T-helper 2 cell (primary cell): Measurements from ENCODE around the gene CNTN1.
"Not testable (repeated sequence)": the region's sequence is repeated elsewhere in the genome, so short reads cannot be mapped to it uniquely, and the experiment has no call there.

Source experiments
- DNase-seq, 5 experiments: peaks; one replicate each; pipeline versions ENCODE4 v3.0.0 to v3.0.0-alpha.2; 2012 to 2022

CNTN1 gene

GRCh38 chr12:41053046-41053445 is 360.8 kb downstream of the CNTN1 start:
- DNase-seq = no peak

DNA sequence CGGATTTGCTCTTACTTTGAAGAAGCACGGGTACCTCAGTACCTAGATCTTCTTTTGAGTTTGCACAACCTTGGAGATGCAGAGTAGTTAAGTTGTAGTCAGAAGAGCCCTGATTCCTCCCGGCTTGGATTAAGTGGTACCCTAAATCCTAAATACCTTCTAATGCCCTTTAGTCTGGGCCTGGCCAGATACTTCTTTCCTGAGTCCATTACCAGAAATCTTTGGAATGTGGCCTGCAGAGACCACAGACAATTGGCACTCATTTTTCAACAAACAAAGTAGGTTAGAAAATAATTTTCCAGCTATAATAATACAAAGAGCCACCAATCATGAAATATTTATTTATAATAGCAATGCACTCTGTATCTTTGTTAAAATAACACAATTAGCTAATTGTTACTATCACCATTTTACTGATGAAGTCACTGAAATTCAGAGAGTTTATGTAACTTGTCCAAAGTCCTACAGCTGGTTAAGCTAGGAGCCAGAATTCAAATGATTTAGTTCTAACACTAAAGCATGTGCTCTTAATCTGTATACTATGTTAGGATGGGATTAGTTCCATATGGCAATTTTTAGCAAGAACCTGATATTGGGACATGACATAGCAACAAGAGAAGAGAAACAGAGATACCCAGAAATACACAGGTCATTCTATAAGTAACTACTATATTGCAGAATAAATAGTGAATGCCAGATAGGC is 363.8 kb downstream of the CNTN1 start:
- DNase-seq = no peak

GRCh38 chr12:41058266-41058665 is 366.0 kb downstream of the CNTN1 start:
- no peak for DNase-seq

- no peak for DNase-seq
Observed at GRCh38 chr12:41061192-41061591, 369.0 kb downstream of the CNTN1 start.

- DNase-seq = no peak
Observed at GRCh38 chr12:41064411-41064810, 372.2 kb downstream of the CNTN1 start.

DNA sequence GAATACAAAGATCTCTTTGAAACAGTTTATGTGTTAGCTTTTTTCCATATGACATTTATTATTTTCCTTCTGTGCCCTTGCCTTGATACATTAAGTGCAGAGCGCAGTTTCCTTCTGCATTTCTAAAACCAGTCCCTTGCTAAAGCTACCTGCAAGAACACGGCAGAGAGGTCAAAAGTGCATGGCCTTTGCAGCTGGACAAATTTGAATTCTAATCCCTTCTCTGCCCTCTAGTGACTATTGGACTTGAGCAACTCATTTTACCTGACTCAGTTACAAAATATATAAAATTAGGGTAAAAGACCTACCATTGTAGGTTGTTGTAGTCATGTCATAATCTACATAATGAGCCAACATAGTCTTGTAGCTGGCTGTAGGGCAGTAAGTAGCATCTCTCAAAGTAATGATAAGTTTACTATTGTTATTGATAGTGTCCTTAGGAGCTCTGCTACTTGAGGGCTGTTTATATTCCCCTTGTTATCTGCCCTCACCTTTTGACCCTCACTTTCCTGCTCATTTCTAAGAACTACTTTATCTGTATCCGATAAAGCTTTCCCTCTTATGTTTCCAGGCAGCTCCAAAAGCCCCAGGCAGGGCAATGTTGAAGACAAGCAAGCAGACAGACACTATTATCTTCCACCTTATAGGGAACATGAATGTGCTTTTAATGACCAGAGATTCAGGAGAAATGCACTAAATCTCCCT is 375.9 kb downstream of the CNTN1 start:
- DNase-seq = no peak

- DNase-seq = no peak
Observed at GRCh38 chr12:41073633-41074472, 381.6 kb downstream of the CNTN1 start.

DNA sequence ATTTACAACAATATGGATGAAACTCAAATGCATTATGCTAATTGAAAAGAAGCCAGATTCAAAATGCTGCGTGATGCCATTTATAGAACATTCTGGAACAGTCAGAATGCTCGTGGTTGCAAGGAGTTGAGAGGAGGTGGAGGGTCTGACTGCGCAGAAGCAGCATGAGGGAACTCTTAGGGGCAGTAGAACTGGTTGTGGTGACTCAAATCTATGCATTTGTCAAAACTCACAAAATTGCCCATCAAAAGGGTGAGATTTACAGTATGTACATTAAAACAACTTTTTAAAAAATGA is 382.2 kb downstream of the CNTN1 start:
- DNase-seq = no peak

- no peak for DNase-seq
Observed at GRCh38 chr12:41076114-41076513, 383.9 kb downstream of the CNTN1 start.

- DNase-seq = not testable (repeated sequence)
Observed at GRCh38 chr12:41081241-41081640, 389.0 kb downstream of the CNTN1 start.

GRCh38 chr12:41089438-41089837 is 397.2 kb downstream of the CNTN1 start:
- no peak for DNase-seq

- DNase-seq = no peak
Observed at GRCh38 chr12:41092115-41092514, 399.9 kb downstream of the CNTN1 start.

GRCh38 chr12:41096797-41097196 is 404.6 kb downstream of the CNTN1 start:
- no peak for DNase-seq

GRCh38 chr12:41100572-41100971 is 408.3 kb downstream of the CNTN1 start:
- DNase-seq = no peak

DNA sequence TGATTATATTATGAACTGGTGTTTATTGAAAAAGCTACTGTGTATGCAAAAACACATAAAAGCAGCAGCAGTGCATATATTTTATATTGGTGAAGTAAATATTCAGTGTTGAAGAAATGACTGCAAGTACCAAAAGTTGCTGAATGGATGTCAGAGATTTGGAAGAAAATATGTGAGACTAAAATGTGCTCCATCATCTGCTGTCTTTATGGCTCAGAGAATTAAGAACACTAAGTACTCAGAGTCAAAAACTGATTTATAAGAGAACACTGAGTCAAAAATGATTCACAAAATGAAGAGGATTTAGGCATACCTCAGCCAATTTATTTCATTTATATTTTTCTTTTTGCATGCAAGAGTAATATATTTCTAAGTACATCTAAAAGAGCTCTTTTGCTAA is 409.6 kb downstream of the CNTN1 start:
- DNase-seq = no peak

- no peak for DNase-seq
Observed at GRCh38 chr12:41103614-41104013, 411.4 kb downstream of the CNTN1 start.

DNA sequence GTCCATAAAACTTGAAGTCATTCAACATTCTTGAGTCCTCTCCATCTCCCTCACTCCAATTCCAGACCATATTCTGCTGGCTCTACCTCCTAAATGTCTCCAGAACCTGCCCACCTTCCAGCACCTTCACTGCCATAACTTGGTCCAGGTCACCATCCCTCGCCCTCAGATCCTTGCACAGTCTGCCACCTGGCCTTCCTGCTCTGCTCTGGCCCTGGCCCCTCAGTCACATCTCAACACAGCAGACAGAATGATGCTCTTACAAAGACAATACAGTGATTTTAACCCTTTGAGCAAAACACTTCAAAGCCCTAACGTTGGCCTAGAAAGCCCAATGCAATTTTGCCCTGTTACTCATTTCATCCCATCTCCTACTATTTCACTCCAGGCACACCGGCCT is 414.1 kb downstream of the CNTN1 start:
- DNase-seq = no peak

GRCh38 chr12:41108032-41108431 is 415.8 kb downstream of the CNTN1 start:
- no peak for DNase-seq

DNA sequence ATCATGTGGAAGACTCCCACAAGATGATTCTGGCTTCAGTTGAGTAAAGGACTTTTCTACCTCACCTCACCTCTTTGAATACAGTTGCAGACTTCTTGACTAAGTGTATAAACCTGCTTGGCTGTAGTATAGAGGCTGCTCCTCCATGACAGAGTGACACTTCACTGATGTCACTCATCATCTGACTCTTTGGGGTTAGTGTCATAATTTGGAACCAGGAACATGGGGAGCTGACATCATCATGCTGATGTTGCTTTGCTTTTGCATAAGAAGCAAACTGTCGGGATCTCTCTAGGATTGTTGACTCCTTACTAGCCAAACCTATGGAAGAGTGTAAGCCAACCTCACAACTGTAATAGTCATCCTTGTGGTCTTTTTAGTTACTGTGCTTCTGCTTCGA is 420.7 kb downstream of the CNTN1 start:
- DNase-seq = no peak

GRCh38 chr12:41120211-41120610 is 428.0 kb downstream of the CNTN1 start:
- no peak for DNase-seq

DNA sequence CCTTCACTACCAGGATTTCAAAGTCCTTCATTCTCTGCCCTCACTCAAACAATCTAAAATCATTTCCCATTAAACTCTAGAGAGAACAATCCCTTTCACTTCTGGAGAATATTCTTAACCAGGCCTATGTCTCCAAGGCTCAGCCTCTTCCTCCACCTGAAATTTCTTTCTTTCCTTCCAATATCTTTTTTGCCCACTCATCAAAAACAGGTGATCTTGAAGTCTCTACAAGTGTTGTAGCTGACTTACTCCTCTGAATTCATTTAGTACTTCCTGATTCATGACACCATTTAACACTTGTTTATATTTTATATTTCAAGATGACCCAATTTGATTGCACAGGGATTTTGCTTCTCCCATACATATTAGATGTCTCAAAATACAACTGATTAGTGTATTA is 429.1 kb downstream of the CNTN1 start:
- no peak for DNase-seq
